HG03520 (cell line): Measurements from ENCODE around the gene TIAM1.

Source experiments
- ATAC-seq: cut with Tn5 transposase; IDR thresholded peaks from one replicate; pipeline ENCODE4 v1.9.1; 2021; ENCODE audit warnings: mild to moderate bottlenecking, moderate library complexity; ENCODE audit not compliant: unreplicated experiment

TIAM1 gene

GRCh38 chr21:31356440-31356839 lies 12.4 kb upstream of the TIAM1 start:
- no peak for ATAC-seq

GRCh38 chr21:31354604-31355443 lies 10.8 kb upstream of the TIAM1 start:
- no peak for ATAC-seq

GRCh38 chr21:31354122-31354521 lies 10.1 kb upstream of the TIAM1 start:
- ATAC-seq, result no peak

GRCh38 chr21:31352836-31353235 lies 8.8 kb upstream of the TIAM1 start:
- ATAC-seq, result no peak

- ATAC-seq, result no peak
Observed at GRCh38 chr21:31351960-31352359, 7.9 kb upstream of the TIAM1 start.

- ATAC-seq, result no peak
Observed at GRCh38 chr21:31351438-31351837, 7.4 kb upstream of the TIAM1 start.

GRCh38 chr21:31349208-31349607 lies 5.1 kb upstream of the TIAM1 start:
- no peak for ATAC-seq

GRCh38 chr21:31348188-31348587 lies 4.1 kb upstream of the TIAM1 start:
- no peak for ATAC-seq

GRCh38 chr21:31347435-31348032 lies 3.5 kb upstream of the TIAM1 start:
- no peak for ATAC-seq

- no peak for ATAC-seq
Observed at GRCh38 chr21:31346256-31346821, 2.3 kb upstream of the TIAM1 start.

- no peak for ATAC-seq
Observed at GRCh38 chr21:31345136-31345535, 1.1 kb upstream of the TIAM1 start.

- no peak for ATAC-seq
Observed at GRCh38 chr21:31343030-31343510, 991 bp downstream of the TIAM1 start.

- no peak for ATAC-seq
Observed at GRCh38 chr21:31342348-31342747, 1.7 kb downstream of the TIAM1 start.

- no peak for ATAC-seq
Observed at GRCh38 chr21:31340942-31341487, 3.0 kb downstream of the TIAM1 start.

GRCh38 chr21:31340514-31340913 lies 3.5 kb downstream of the TIAM1 start:
- no peak for ATAC-seq

- no peak for ATAC-seq
Observed at GRCh38 chr21:31339721-31340120, 4.3 kb downstream of the TIAM1 start.

- no peak for ATAC-seq
Observed at GRCh38 chr21:31338908-31339368, 5.1 kb downstream of the TIAM1 start.

- ATAC-seq, result no peak
Observed at GRCh38 chr21:31337996-31338907, 5.8 kb downstream of the TIAM1 start.

- no peak for ATAC-seq
Observed at GRCh38 chr21:31337086-31337485, 7.0 kb downstream of the TIAM1 start.

GRCh38 chr21:31336739-31337040 lies 7.4 kb downstream of the TIAM1 start:
- ATAC-seq, result no peak
